ENCODE measurements around the gene ACTMAP.

- TF ChIP-seq YY1 (IDR thresholded peaks at IDR 0.05) (no peak), CTCF (IDR thresholded peaks at IDR 0.05; ENCODE audit: low read depth, low read length, missing input control) (no peak), MAX (IDR thresholded peaks at IDR 0.05) (no peak), ATF3 (IDR thresholded peaks at IDR 0.05) (no peak), NR2F2 (IDR thresholded peaks at IDR 0.05) (no peak)
Observed at GRCh38 chr19:40743926-40744325, 6.4 kb downstream of the ACTMAP start.

All from liver (tissue), 3 donors.